Raji (cell line): ENCODE results near the gene FGF3.

Source experiments
- POLR2A ChIP-seq: IDR thresholded peaks from 2 replicates; pipeline ENCODE4 v1.6.1; 2011; ENCODE audit warnings: low read depth, low read length, control low read depth; ENCODE audit not compliant: insufficient read depth

Gene FGF3

DNA sequence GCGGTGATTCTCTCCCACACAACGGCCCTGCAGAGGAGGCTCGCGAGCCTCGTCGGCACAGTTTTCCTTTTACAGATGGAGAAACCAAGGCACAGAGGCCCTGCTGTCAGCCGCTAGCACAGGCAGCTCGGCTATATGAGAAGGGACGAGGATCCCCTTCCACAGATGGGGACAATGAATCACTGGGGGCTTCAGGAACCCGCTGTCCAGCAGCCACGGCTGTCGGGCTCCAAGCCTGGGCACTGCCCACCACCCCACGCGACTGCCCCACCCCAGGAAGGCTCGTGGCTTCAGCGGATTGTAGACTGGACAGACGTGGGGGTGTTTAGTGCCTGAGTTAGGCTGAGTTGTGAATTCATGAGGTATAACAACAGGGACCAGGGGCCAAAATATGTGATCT is 17.2 kb upstream of the FGF3 start:
- TF ChIP-seq POLR2A, result no peak

DNA sequence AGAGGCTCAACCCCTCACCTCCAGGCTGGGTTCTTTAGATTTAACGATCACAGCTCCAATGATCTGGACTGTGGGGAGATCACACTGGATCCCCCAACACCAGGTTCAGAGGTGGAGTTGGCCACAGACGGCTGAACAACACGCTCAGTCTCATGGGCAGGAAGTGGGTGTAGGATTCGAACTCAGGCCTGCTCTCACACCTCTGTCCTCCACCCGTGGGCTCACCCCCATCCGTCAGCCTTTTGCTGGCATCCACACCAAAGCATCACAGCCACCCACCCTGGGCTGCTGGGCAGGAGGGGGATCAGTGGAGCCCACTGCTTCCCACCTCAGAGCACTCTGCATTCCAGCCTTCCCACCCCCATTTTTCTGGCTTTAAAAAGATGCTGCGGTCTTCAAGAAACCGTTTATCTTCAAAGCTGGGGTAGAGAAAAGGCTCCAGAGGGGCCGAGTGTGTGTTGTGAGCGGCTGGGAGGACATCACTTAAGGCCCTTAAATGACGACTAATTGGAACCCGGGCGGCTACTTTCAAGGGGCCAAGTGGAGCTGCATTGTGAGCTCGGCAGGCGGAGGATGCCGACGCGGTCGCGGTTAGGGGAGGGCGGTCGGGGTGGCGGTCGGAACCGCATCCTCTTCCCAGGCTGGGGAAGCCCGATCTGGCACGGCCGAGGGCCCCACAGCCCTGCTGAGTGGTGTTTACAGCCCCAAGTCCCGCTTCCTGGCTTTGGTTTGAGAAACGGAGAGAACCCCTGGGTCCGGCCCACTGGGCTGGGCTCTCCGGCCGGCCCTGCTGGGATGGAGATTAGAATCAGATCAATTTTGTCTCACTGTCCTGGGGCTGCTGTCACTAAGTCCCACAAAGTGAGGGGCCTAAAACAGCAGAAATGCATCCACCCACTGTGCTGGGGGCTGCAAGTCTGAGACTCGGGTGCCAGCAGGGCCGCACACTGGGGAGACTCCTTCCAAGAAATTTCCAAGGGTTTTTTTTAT is 15.9 kb upstream of the FGF3 start:
- TF ChIP-seq POLR2A, result no peak

DNA sequence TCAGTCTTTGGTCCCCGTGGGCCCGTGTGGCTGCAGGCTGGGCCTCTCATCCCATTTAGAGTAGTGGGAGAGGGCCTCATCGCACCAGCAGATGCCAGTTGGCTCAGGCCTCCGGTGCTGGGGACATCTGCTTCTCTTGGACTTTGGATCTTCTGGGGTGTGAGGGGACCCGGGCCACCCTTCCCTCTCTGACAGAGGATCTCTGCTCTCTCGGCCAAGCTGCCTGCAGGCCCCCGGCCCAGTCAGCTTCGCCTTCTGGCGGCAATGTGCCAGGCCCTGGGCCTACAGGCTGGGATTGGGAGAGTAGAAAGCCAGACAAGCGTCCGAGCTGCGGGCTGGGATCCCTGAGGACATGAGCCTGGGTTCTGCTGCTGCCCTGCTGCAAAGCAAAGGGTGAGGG is 15.0 kb upstream of the FGF3 start:
- TF ChIP-seq POLR2A, result no peak

DNA sequence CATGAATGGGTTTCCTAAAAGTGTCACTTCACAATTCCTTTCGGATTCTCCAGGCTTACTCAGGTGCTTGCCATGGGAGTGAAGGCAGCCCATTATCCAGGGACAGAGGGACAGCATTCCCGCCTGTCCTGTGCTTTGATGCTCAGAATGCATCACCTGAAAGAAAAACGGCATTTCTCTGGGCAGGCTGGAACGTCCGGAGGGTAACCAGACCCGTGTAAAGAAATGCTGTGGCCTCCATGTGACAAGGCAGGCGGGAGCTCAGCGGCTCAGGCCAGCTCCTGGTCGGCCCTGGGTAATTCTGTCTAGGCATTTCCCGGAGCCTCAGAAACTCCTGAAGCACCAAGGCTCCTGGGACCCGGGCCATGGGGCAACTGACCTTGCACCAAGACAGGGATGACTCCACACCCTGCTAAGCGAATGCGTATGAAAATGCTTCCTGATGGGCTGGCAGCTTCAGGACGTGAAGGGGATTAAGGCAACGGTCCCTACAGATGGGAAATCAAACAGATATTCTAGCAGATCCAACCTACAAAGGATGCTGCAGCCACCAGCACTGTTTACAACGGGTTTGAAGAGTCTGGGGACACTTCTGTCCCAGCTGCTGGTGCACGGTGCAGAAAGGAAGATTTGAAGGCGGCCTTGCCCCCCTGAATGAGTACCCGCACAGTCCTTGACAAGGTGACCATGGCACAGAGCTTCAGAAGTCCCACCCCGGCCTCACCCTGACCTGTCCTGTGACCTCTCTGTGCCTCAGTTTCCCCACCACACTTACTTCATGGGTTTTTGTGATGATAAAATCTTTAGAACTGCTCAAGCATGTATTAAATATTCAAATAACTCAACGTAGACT is 13.6 kb upstream of the FGF3 start:
- TF ChIP-seq POLR2A, result no peak

DNA sequence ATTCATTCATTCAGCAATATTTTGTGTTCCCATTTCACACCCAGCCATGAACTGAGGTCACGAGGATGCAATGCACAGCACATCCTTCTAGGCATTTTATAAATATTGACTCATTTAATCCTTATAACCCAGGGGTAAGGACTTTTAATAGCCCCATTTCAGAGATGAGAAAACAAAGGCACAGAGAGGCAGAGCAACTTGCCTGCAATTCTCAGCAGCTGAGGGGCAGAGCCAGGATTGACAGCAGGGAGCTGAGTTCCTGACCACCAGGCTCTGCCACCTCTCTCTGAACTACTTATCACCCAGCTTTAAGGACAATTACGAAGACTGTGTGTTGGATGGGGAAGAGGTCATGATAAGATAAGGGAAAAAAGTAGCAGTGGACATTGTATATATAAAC is 12.8 kb upstream of the FGF3 start:
- TF ChIP-seq POLR2A, result no peak

DNA sequence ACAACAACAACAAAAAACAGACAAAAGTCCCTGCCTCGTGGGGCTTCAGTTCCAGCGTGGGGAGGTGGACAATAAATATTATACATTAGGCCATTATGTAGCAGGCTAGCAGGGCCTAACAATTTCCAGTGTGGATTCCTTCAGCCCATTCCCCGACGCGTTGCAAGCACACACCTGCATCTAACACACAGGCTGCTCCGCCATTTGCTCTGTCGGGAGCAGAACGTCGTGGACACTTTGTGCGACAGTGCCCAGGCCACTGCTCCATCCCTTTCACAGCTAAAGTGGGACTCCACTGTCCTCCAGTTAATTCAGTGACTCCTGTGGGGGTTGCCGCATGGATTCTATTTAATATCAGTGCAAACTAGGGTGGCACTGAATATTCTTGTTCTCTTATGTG is 10.9 kb upstream of the FGF3 start:
- TF ChIP-seq POLR2A, result no peak

DNA sequence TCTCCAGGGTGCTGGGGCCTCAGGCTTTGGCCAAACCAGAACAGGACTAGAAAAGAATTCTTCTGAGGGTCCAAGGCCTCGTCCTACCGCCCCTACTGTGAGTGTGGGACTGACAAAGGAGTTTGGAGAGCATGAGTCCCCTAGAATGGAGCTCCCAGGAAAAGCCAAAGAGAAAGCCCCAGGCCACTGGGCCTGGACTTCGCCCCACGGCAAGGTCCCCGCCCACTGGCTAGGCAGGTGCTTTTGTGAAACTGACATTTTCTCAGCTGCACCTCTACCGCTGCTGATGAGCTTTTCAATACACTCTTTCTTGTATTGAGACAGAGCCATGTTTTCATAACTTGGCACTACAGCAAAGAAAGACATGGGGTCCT is 9.7 kb upstream of the FGF3 start:
- no peak for TF ChIP-seq POLR2A

DNA sequence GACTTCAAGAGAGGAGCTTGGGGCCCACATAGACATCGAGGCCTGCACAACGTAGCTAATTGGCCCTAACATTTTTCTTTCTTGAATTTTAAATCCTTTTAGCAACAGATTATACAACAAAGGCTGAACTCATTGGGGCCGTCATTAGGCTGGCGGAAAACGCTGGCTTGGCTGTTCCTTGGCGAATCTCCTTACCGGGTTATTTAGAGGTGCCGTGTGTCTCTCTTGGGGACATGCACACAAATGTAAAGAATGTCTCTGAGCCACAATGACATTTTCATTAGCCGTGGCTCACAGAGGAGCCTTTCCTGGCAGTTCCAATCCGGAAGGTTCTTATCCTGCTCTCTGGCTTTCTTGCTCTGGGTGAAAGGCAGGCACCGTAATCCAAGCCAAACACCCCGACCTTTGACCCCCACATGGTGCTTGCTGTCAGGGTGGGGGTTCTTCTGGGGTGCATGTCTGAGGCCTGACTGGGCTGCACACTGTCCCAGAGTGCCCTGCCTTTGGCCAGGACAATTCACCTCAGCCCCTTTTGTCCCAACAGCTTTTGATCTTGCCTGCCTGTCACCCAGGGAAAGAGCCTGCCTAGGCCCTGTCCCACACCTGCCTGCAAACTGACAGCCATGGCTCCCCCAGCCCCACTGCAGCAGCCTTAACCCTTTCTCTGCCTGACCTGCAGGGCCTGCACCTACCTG is 9.2 kb upstream of the FGF3 start:
- TF ChIP-seq POLR2A, result no peak

DNA sequence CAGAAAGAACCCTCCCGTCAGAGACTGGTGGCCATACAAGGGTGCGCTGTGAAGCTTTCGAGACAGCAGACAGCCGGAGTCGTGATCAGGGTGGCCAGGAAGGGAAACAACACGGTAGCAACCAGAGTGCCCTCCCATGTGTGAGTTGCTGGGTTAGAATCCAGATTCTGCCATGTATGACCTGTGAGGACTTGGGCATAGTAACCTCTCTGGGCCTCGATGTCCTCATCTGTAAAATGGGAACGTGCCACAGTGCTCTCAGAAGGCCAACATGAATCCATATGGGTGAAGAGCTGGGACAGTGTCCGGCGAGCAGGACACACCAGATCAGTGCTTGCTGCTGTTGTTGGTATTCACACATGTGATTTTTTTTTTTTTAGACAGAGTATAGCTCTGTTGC is 7.6 kb upstream of the FGF3 start:
- TF ChIP-seq POLR2A, result no peak

DNA sequence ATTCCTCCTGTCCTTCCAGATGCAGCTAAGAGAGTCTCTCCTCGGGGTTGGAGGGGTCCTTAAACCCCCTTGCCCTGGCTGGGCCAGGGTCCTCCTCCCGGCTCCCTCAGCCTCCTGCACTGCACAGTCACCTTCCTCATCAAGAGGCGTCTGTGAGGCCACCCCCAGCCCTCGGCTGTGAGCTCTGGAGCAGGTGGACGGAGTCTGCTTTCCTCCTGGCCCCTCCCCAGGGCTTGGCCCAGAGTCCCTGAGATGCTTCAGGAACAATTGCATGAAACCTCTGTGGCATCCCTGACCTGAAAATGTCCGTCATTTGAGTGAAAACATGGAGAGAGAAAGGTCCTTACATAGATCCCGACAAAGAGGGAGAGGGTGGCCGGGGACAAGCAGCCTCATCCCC is 6.7 kb upstream of the FGF3 start:
- TF ChIP-seq POLR2A, result no peak

DNA sequence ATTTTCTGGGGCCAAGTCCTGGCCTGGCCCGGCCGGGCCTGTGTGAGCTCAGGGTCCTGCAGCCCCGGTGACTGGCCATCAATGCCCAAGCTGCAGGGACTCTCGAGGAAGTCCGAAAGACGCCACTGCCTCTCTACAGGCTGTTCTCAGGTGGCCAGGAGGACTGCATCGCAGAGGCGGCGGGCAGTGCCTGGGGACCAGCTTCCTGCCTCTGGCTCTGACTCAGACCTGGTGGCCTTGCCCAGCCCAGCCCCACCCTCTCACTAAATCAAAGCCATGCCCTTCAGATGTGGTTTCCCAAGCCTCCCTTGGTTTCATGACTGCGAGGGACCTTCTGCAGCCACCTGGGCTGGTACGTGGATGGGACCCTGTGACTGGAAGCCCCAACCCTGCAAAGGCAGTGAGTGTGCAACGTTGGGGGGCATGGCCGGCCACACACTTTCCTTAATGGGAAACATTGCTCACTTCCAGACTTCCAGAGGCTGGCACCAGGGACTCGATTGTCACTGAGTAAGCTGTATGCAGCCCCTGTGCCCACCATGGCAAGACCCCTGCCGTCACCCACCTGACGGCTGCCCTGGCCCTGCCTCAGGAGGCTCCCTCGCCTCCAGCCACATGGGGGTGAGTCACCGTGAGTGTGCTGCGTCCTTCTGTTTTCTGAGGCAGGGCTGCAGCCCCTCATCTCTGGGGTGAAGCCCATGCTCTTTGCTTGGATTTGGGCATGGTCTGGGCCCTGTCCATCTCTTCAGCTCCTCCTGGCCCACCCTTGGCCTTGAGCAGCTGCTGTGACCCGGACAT is 6.0 kb upstream of the FGF3 start:
- TF ChIP-seq POLR2A, result no peak

DNA sequence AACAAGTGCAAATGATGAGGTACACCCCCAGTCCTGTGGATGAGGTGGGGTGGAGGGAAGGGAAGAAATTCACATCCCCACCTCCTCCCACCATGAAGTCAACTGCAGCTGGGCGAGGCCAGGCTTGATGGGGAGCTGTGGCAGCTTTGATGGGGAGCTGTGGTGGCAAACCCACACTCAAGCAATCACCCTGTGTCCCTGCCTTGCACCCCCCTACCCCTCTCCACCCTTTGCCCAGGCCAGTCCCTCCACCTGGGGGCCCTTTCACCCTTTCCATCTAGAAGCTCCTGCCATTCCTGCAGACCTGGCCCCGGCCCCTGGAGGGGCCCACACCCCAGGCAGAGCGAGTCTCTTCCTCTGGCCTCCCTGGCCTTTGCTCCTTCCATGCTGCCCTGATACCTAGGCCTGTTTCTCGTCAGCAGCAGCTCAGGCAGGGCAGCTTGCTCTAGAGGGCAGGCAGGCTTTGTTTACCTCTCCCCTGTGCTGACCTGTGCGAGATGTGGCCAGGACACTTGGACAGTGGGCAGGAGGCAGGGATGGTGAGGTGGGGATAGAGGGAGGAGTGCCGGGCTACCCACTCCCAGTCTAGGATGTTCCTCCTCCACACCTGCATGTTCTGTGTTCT is 4.5 kb upstream of the FGF3 start:
- no peak for TF ChIP-seq POLR2A

DNA sequence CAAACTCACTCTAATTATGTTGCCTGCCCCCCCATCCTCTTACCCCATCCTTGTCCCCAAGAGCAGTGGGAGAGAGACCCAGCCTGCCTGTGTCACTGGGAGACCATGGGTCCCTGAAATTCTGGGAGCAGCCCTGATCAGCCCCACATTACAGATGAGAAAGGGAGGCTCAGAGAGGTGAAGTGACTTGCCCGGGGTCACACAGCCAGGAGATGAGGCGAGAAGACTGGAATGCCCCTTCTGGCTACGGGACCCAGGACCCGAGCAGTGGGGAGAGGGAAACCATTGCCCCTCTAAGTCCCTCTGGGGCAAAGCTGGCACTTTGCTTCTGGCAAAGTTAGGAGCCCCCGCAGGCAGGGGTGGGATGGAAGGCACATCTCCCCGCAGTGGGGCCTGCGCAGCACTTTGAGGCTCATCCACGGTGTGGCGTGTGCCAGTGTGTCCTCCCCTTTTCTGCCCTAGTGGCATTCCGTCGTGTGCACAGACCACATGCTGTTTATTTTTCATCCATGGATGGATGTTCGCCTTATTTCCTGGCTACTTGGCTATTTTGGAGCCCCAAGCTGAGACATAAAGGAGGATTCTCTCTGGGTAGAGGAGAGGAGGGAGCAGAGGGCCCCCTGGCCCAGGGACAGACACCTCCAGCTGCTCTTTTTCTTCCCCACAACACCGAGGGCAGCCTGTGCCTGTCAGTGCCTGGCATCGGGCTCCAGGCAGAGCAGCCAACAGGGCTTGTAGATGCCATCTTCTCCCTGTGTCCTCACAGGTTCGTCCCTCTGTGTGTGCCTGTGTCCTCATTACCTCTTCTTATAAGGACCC is 3.7 kb upstream of the FGF3 start:
- no peak for TF ChIP-seq POLR2A
